Activated CD4-positive, CD25-positive, alpha-beta regulatory T cell treated with anti-CD3 and anti-CD28 coated beads, Interleukin-2, amount 50 U/mL, for 24 hours (primary cell): ENCODE measurements around the gene NUP205.
"Not testable (repeated sequence)": the region's sequence is repeated elsewhere in the genome, so short reads cannot be mapped to it uniquely, and the experiment has no call there.

ENCODE experiments used
- ATAC-seq, 2 donors: fragments of 150-1000 bp; cut with Tn5 transposase; one replicate each; pipeline ENCODE4 v1.10.0; 2021; ENCODE audit warnings: mild to moderate bottlenecking in 1 of 2, moderate library complexity in 1 of 2

Gene NUP205

DNA sequence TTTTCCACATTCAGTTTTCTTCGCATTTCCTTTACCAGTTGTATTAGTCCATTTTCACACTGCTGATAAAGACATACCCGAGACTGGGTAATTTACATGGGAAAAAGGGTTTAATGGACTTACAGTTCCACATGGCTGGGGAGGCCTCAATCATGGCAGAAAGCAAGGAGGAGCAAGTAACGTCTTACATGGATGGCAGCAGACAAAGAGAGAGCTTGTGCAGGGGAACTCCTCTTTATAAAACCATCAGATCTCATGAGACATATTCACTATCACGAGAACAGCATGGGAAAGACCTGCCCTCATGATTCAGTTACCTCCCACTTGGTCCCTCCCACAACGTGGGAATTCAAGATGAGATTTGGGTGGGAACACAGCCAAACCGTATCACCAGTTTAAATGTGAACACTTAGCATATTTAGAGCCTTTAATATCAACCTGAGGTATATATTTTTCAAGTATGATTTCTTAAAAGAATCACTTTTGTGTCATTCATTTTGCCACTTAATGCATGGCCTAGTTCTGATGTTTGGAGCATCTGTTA lies 111.2 kb downstream of the NUP205 start:
- not testable (repeated sequence) for ATAC-seq

DNA sequence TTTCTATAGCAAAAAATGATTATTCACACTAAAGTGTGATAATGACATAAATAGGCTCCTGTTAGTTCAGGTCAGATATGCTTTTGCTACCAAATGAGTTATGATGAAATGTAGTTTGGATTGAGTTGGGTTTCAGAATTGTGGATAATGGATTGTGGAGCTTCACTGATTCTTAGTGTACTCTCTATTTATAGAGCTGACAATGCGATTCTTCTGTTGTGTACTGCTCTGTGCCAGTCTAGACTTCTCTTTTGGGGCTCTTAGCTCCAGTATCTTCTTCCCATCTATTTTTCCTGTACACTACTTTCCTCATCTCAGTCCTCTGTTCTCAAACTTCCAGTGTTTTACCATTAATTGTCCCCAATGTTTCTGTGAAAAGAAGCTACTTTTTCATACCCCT lies 112.1 kb downstream of the NUP205 start:
- ATAC-seq, result no peak

GRCh38 chr7:135670179-135670578 lies 112.5 kb downstream of the NUP205 start:
- no peak for ATAC-seq

DNA sequence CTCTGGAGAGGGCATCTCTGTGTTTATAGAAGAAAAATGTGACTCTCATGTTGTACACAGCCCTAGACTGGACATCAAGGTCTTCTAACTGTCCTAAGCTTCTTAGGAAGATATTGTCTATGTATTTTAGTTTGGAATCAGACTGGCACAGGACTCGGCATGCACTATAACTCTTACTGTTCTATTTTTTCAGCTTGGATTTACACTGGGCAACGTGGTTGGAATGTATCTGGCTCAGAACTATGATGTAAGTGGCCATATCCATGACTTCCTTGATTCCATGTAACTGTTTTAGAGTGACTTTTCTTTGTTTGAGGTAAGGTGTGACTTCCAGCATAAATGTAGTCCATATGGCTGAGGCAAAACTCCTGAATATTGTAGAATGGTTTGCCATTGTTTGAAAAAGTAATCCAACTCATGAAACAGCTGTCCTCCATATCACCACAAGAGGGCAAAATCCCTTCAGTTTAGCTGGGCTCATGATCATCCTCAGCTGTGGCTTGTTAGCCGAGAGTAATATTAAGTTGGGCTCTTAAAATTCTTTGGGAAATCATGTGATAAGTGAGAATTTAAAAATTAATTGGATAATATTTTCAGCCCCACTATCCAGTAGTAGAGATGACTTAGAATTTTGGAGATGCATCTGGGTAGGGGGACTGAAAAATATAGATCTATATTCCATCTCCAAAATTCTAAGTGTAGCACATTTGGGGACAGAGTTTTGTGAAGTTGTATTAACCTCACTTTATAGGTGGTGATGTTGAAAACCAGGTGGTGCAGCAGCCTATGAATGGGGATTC lies 115.0 kb downstream of the NUP205 start:
- peak in 1 of 2 donors; percentile 48 for ATAC-seq

GRCh38 chr7:135673360-135673706 lies 115.6 kb downstream of the NUP205 start:
- no peak for ATAC-seq

GRCh38 chr7:135678612-135679575 lies 121.2 kb downstream of the NUP205 start:
- no peak for ATAC-seq

GRCh38 chr7:135681762-135682161 lies 124.0 kb downstream of the NUP205 start:
- no peak for ATAC-seq

GRCh38 chr7:135682191-135682590 lies 124.5 kb downstream of the NUP205 start:
- ATAC-seq, result no peak

- ATAC-seq, result no peak
Observed at GRCh38 chr7:135683609-135684008, 125.9 kb downstream of the NUP205 start.

GRCh38 chr7:135684136-135684535 lies 126.4 kb downstream of the NUP205 start:
- ATAC-seq, result no peak

- no peak for ATAC-seq
Observed at GRCh38 chr7:135684699-135685098, 127.0 kb downstream of the NUP205 start.

DNA sequence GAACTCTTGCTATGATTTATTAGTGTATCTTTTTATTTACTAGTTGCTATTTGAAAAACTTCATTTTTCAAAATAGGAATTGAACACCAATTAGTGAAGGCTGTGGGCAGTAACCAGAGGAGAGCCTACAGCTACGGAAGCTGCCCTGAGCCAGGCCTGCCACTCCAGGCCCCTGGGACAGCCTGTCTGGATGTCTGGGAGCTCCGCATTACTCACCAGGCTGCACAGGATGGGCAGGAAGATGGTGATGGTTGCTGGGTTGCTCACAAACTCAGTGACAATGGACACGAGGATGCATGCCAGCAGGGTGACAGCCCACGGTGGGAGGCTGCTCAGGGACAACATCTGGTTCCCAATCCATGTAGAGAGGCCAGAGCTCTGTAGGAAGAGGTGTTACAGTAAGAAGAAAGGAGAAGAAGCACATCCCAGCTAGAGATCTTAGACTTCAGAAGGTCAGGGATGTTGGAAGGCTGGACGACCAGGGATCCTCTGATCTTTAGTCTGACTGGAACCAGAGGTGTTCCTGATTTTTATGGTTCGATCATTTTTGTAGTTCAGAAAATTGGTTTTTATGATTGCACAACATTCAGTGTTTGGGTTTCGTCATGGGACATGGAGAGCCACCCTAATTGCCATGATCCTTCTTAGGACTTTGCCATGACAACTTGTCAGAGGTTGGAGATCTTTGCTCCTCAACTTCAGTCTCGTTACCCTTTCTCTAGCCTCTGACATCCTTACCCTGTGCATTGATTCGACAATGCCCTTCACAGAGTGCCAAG lies 127.8 kb downstream of the NUP205 start:
- no peak for ATAC-seq

DNA sequence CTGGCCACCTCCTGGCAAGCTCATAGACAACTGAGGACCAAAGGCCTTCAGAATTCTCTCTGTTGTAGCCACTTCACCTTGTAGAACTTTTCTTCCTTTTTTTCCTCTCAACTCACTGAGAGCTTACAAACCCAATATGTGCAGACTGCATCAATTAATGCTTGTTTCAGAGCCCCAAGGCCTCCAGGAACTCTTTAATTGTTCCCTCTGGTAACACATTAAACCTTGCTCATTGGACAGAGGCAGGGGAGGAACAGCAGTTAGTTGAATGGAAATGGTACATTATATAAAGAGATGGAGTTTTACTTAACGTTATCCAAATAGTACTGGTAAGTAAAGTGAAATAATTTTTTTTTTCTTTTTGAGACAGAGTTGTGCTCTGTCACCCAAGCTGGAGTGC lies 129.7 kb downstream of the NUP205 start:
- ATAC-seq, result no peak

- no peak for ATAC-seq
Observed at GRCh38 chr7:135690566-135690965, 132.8 kb downstream of the NUP205 start.

GRCh38 chr7:135692055-135692454 lies 134.3 kb downstream of the NUP205 start:
- no peak for ATAC-seq

DNA sequence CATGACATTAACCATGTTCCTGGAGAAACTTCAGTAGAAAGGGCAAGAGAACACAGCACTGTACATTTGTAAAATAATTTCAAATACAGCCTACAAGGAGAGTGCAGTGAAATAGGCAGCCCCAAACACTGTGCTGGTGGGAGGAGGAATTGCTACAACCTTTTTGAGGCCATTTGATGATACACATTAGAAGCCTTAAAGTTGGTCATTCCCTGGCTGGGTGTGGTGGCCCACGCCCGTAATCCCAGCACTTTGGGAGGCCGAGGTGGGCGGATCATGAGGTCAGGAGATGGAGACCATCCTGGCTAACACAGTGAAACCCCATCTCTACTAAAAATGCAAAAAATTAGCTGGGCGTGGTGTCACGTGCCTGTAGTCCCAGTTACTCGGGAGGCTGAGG lies 134.9 kb downstream of the NUP205 start:
- ATAC-seq, result not testable (repeated sequence)

DNA sequence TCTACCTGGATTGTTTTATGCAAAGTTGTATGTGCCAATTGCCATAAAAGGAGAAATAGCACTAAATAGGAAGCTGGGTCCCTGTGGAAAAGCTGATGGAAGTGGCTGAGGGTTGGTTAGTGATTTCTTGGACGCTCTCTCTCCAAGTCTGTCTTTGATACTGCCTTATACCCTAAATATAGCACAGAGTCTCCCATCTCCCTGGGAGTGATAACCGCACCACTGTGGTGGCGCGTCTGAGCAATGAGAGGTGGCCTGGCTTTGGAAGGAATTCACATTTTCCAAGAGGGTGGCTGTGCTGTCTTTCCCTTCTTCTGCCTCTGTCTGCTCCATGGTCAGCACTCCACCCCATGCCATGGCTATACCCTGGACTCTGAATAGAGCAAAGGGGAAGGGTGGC lies 135.8 kb downstream of the NUP205 start:
- ATAC-seq, result no peak

- no peak for ATAC-seq
Observed at GRCh38 chr7:135697276-135698049, 139.7 kb downstream of the NUP205 start.
